B cell (primary cell): ENCODE measurements around the gene ATP10B. TPM values are rescaled to one million over a fixed set of nuclear protein-coding genes. Genes with fewer than 3 reads are reported as not detected.

Experiments
- ATAC-seq: fragments of 200-7000 bp; cut with Tn5 transposase; one replicate; pipeline ENCODE4 v1.10.0; 2021; ENCODE audit warnings: low read depth, mild to moderate bottlenecking, moderate number of reproducible peaks, moderate library complexity
- CTCF ChIA-PET: fragments of 350-600 bp; sonication (Branson Sonifier 250); formaldehyde crosslinking; loops from one replicate; lab custom pipeline; 2021; ENCODE audit warnings: antibody characterized with exemption, inconsistent platforms; lab: Charles Lee
- POLR2A ChIA-PET: fragments of 350-600 bp; sonication (Branson Sonifier 250); formaldehyde crosslinking; loops from one replicate; lab custom pipeline; 2021; ENCODE audit warnings: antibody characterized with exemption; lab: Charles Lee
- DNase-seq: peaks from one replicate; pipeline ENCODE4 v3.0.0; 2013
- H2AFZ ChIP-seq: 2 replicates; pipeline ENCODE4 v1.6.1; 2012; ENCODE audit warnings: mild to moderate bottlenecking, low read depth, low read length; ENCODE audit not compliant: insufficient read depth, poor library complexity, severe bottlenecking
- H3K27ac ChIP-seq, 2 donors: 1 replicate in 1 of 2; 2 replicates in 1 of 2; pipeline ENCODE4 v1.5.1; 2012 to 2013; ENCODE audit warnings: low read length in 2 of 2, mild to moderate bottlenecking in 2 of 2, moderate library complexity in 1 of 2
- H3K27me3 ChIP-seq, 4 experiments: fragments of 200-600 bp in 1 of 4; sonication (generic) in 1 of 4; replicated peaks in 1 of 4; 1 replicate in 2 of 4; 2 replicates in 2 of 4; pipeline versions ENCODE4 v1.6.1 to v1.7.0; 2013 to 2016; ENCODE audit warnings: low read length in 3 of 4, mild to moderate bottlenecking in 2 of 4, mixed read lengths in 1 of 4, moderate library complexity in 1 of 4; ENCODE audit not compliant: insufficient read depth in 4 of 4, control insufficient read depth in 3 of 4; ENCODE audit errors: control extremely low read depth in 1 of 4
- H3K36me3 ChIP-seq, 2 experiments: replicated peaks in 1 of 2; 1 replicate in 1 of 2; 2 replicates in 1 of 2; pipeline versions ENCODE4 v1.6.1 to v1.7.1; 2013; ENCODE audit warnings: low read length in 1 of 2; ENCODE audit not compliant: insufficient read depth in 2 of 2, control insufficient read depth in 1 of 2; ENCODE audit errors: control extremely low read depth in 1 of 2, extremely low read depth in 1 of 2
- H3K4me1 ChIP-seq, 2 donors: fragments of 200-600 bp in 1 of 2; sonication (generic) in 1 of 2; 1 replicate in 1 of 2; 2 replicates in 1 of 2; pipeline versions ENCODE4 v1.5.1 to v1.6.1; 2013 to 2017; ENCODE audit warnings: low read length in 2 of 2; ENCODE audit not compliant: control insufficient read depth in 2 of 2, insufficient read depth in 2 of 2
- H3K4me2 ChIP-seq: replicated peaks from 2 replicates; pipeline ENCODE3; 2012; ENCODE audit warnings: mild to moderate bottlenecking, low read depth, low read length; ENCODE audit not compliant: poor library complexity, severe bottlenecking
- H3K4me3 ChIP-seq, 5 experiments: fragments of 200-600 bp in 1 of 5; sonication (generic) in 1 of 5; 1 replicate in 3 of 5; 2 replicates in 2 of 5; pipeline versions ENCODE4 v1.5.1 to v1.7.0; 2011 to 2016; ENCODE audit warnings: low read length in 4 of 5, mild to moderate bottlenecking in 4 of 5, low read depth in 2 of 5, control low read depth in 1 of 5, moderate library complexity in 1 of 5; ENCODE audit not compliant: insufficient read depth in 1 of 5; ENCODE audit errors: control extremely low read depth in 1 of 5, extremely low read depth in 1 of 5
- H3K79me2 ChIP-seq: fragments of 200-600 bp; sonication (generic); one replicate; pipeline ENCODE4 v1.6.0; 2016; ENCODE audit warnings: low read length; ENCODE audit not compliant: control insufficient read depth, insufficient read depth
- H3K9ac ChIP-seq: fragments of 200-600 bp; sonication (generic); 2 replicates; pipeline ENCODE4 v1.6.1; 2017; ENCODE audit warnings: mild to moderate bottlenecking, low read length, moderate library complexity
- H3K9me3 ChIP-seq, 3 donors: one replicate each; pipeline versions ENCODE4 v1.6.1 to v1.7.1; 2013; ENCODE audit warnings: low read length in 2 of 3; ENCODE audit not compliant: control insufficient read depth in 2 of 3, insufficient read depth in 1 of 3; ENCODE audit errors: control extremely low read depth in 1 of 3
- H4K20me1 ChIP-seq: 2 replicates; pipeline ENCODE4 v1.6.0; 2012; ENCODE audit warnings: mild to moderate bottlenecking, low read length; ENCODE audit not compliant: insufficient read depth, control insufficient read depth, poor library complexity, severe bottlenecking
- H3K27ac Mint-ChIP-seq: one replicate; pipeline ENCODE4 v1.8.0; 2021; ENCODE audit warnings: mixed read lengths
- H3K27me3 Mint-ChIP-seq: one replicate; pipeline ENCODE4 v1.8.0; 2021; ENCODE audit warnings: mixed read lengths
- H3K4me1 Mint-ChIP-seq: one replicate; pipeline ENCODE4 v1.8.0; 2021; ENCODE audit warnings: mixed read lengths
- H3K4me3 Mint-ChIP-seq: one replicate; pipeline ENCODE4 v1.8.0; 2021; ENCODE audit warnings: mixed read lengths
- H3K9me3 Mint-ChIP-seq: one replicate; pipeline ENCODE4 v1.8.0; 2022; ENCODE audit warnings: mixed read lengths; ENCODE audit not compliant: insufficient read depth
- CTCF ChIP-seq: fragments of 200-600 bp; IDR thresholded peaks from one replicate; pipeline ENCODE4 v1.8.0; 2022; ENCODE audit warnings: antibody characterized with exemption, mild to moderate bottlenecking
- EZH2 ChIP-seq: IDR thresholded peaks from 2 replicates; pipeline ENCODE4 v1.6.1; 2012; ENCODE audit warnings: borderline replicate concordance, low read depth, mild to moderate bottlenecking, moderate library complexity, low read length; ENCODE audit not compliant: insufficient read depth, poor library complexity, severe bottlenecking
- WGBS: methylation state at CpG from one replicate; pipeline ENCODE4 v1.1.5; 2013; ENCODE audit warnings: missing lambda C conversion rate; ENCODE audit not compliant: insufficient coverage; 5-methylcytosine and 5-hydroxymethylcytosine counted together
- intact Hi-C: fragments of 100-400 bp; cut with micrococcal nuclease; formaldehyde crosslinking; loops from one replicate; pipeline ENCODE4 v1.10.0; 2022
- polyA plus RNA-seq: library from polyadenylated mRNA; depleted of rRNA; stranded (reverse); fragments of >200 nt; gene quantifications from 2 replicates; pipeline ENCODE4 v1.2.3, GENCODE V29; 2012
- total RNA-seq, 2 donors: library from RNA; stranded (reverse); fragments of 120-200 nt in 1 of 2; gene quantifications; 1 replicate in 1 of 2; 2 replicates in 1 of 2; pipeline versions ENCODE4 v1.2.3 to v1.2.4, GENCODE V29; 2013 to 2022

Gene ATP10B
- total and polyA plus RNA-seq, 2 donors (not counting 1 experiment from before 2014, with no cell fraction given) = not detected

DNA sequence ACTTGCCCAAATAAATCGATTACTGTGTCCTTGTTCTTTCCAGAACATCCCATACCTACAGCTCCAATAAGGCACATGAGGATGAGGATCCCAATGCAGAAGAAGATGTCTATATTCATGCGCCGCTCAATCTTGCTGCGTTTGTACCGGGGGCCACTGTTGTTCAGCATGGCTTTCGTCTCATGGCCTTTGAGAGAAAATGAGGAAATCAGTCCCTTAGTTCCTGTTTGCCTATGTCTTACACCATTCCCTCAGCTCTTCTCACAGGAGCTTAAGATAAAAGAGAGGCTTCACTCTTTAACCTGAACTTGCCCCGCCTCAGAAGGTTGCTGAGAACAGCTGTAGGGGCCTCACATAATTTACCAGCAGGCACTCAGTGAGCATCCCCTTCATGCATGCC lies 211.6 kb downstream of the ATP10B start:
- Histone ChIP-seq H3K79me2 (no peaks in the 10 kb centered on the region), H2AFZ (no peak overlapping the region), H3K9me3 (no peaks in the 10 kb centered on the region), H4K20me1 (no peaks in the 10 kb centered on the region), H3K27ac (no peak overlapping the region), H3K4me3 (no peak overlapping the region), H3K9ac (no peak overlapping the region), H3K4me2 (no peak overlapping the region), H3K36me3 (no peaks in the 10 kb centered on the region), H3K27me3 (peaks cover 0 to 4% (median 0%) of the 10 kb centered on the region in 4 experiments), H3K4me1 (no peaks in the 10 kb centered on the region)
- Mint-ChIP-seq H3K9me3 (no peaks in the 10 kb centered on the region), H3K27me3 (peaks cover 18% of the 10 kb centered on the region), H3K4me3 (no peak overlapping the region), H3K27ac (no peak overlapping the region), H3K4me1 (no peaks in the 10 kb centered on the region)
- WGBS = 95% methylated on average over 2 of the region's 7 CpGs
- CTCF ChIA-PET = no interaction called here
- POLR2A ChIA-PET = no interaction called here
- TF ChIP-seq CTCF (no peak), EZH2 (no peak)
- DNase-seq = no peak
- no peak for ATAC-seq
- intact Hi-C loops = no loop called here

- Histone ChIP-seq H2AFZ (no peak overlapping the region), H3K4me1 (no peaks in the 10 kb centered on the region), H4K20me1 (no peaks in the 10 kb centered on the region), H3K27ac (no peak overlapping the region), H3K4me3 (no peak overlapping the region), H3K4me2 (no peak overlapping the region), H3K79me2 (no peaks in the 10 kb centered on the region), H3K9me3 (no peaks in the 10 kb centered on the region), H3K27me3 (peaks cover 0 to 4% (median 0%) of the 10 kb centered on the region in 4 experiments), H3K36me3 (no peaks in the 10 kb centered on the region), H3K9ac (no peak overlapping the region)
- POLR2A ChIA-PET = no interaction called here
- 83% methylated on average over 2 of the region's 3 CpGs for WGBS
- H3K9me3 Mint-ChIP-seq = no peaks in the 10 kb centered on the region
- no peaks in the 10 kb centered on the region for H3K4me1 Mint-ChIP-seq
- TF ChIP-seq EZH2 (no peak), CTCF (no peak)
- ATAC-seq = no peak
- peaks cover 21% of the 10 kb centered on the region for H3K27me3 Mint-ChIP-seq
- DNase-seq = no peak
- no peak overlapping the region for H3K4me3 Mint-ChIP-seq
- no peak overlapping the region for H3K27ac Mint-ChIP-seq
- CTCF ChIA-PET = no interaction called here
- intact Hi-C loops = no loop called here
These were observed 213.8 kb downstream of the ATP10B start for GRCh38 chr5:160638161-160638742.
